ENCODE data around the gene AGBL3.
"Not testable (repeated sequence)": the region's sequence is repeated elsewhere in the genome, so short reads cannot be mapped to it uniquely, and the experiment has no call there.

AGBL3 gene

DNA sequence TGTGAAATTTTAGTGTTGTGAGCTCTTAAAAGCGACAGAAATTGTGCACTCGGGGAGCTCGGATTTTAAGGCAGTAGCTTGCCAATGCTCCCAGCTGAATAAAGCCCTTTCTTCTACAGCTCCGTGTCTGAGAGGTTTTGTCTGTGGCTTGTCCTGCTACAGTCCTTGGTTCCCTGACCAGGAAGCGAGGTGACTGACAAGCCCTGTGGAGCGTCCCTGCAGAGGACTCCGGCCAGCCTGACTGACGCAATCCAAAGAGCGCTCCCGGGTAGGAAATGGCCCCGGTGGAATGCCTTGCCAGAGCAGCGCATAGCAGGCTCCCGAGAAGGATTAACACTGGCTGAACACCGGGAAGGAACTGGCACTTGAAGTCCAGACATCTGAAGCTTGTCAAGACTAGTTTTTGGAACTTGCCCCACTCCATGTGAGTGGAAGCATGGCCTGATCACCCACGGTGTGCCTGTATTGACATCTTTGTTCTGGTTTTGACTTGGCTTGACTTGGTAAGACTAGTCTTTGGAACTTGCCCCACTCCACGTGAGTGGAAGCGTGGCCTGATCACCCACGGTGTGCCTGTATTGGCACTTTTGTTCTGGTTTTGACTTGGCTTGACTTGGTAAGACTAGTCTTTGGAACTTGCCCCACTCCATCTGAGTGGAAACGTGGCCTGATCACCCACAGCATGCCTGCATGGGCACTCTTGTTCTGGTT is 185.4 kb downstream of the AGBL3 start:
- Mint-ChIP-seq H3K27ac (peak overlapping the region; percentile 92), H3K4me3 (peak overlapping the region; percentile 93), H3K4me1 (peaks cover 41% of the 10 kb centered on the region)
- not testable (repeated sequence) for H3K27me3 Mint-ChIP-seq, H3K36me3 Mint-ChIP-seq, H3K9me3 Mint-ChIP-seq

DNA sequence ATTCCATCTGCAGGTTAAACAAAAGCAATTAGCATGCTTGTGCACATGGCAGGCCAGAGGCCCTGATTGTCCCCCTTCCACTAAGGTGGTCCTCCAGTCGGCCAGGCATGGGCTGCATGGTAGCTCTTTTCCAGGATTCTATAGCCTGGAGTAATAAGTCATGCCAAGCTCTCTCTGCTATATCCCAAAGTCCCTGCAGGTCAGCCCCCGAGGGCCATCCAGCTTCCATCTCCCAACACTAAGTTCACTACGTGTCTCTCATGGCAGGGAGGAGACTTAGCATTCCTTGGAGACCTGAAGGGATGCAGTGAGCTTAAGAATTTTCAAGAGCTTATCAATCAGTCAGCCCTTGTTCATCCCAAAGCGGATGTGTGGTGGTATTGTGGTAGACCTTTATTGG is 187.6 kb downstream of the AGBL3 start:
- H3K4me1 Mint-ChIP-seq = peaks cover 20% of the 10 kb centered on the region
- H3K4me3 Mint-ChIP-seq, H3K36me3 Mint-ChIP-seq, H3K27ac Mint-ChIP-seq, H3K9me3 Mint-ChIP-seq, H3K27me3 Mint-ChIP-seq: not testable (repeated sequence)

DNA sequence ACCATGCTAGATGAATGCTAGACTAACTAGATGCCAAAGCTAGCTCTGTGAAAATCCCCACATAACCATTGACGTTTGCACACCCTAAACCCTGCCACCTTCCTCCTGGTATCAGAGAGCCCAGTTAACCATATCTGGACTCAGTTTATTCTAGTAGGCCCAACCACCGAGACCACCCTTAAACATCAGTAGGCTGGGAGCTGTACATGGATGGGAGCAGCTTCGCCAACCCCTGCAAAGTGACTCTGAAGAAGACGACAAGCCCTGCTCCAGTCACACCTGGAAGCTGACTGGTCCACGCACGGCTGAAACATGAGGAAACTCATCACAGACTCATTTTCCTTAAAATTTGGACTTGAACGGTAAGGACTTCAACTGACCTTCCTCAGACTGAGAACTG is 188.6 kb downstream of the AGBL3 start:
- H3K4me3 Mint-ChIP-seq = no peak overlapping the region
- no peaks in the 10 kb centered on the region for H3K9me3 Mint-ChIP-seq
- H3K27me3 Mint-ChIP-seq = no peaks in the 10 kb centered on the region
- peaks cover 10% of the 10 kb centered on the region for H3K4me1 Mint-ChIP-seq
- peaks cover 9% of the 10 kb centered on the region for H3K36me3 Mint-ChIP-seq
- no peak overlapping the region for H3K27ac Mint-ChIP-seq

DNA sequence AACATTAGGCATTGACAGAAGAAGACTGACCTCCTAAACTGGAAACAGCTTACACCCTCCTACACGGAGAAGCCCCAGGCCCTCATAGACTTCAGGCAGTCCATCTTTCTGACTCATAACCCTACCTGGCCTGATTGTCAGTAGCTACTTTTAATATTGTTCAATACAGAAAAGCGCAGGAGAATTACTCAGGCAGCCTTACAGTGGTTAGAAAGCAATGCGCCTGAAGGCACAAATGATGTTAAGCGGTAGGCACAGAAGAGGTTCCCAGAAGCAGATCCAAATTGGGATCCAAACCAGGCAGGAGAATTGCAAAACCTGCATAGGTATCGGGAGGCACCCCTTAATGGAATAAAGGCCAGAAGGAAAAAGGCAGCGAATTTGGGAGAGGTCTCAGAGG is 189.6 kb downstream of the AGBL3 start:
- H3K4me3 Mint-ChIP-seq = no peak overlapping the region

DNA sequence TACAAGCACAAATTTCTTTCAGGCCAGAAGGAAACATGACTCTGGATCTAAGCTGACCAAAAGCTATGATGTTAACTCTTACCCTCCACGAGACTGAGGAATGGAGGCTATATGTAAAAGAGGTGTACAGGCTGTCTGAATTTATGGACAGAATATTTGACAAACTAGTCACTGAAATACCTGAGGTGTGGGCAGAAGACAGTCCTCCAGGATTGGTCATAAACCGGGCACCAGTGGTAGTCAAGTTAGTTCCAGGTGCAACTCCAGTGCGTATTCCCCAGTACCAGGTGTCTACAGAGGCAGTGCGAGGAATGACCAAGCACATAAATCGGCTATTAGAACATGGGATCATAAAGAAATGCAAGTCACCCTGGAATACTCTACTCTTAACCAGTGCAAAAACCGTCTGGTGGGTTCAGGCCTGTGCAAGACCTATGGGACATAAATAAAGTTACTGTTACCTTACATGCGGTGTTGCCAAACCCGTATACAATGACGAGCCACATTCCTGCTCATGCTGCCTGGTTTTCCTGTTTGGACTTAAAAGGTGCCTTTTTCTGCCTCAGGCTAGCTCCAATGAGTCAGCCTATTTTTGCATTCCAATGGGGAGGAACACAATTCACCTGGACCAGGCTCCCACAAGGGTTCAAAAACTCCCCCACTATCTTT is 190.9 kb downstream of the AGBL3 start:
- Mint-ChIP-seq H3K4me3 (no peak overlapping the region), H3K9me3 (peaks cover 6% of the 10 kb centered on the region), H3K36me3 (peaks cover 22% of the 10 kb centered on the region), H3K27me3 (no peaks in the 10 kb centered on the region), H3K4me1 (peaks cover 3% of the 10 kb centered on the region), H3K27ac (no peak overlapping the region)

More for the DNA sequence above, 189.6 kb downstream of the AGBL3 start:
- peaks cover 6% of the 10 kb centered on the region for H3K9me3 Mint-ChIP-seq
- H3K36me3 Mint-ChIP-seq = peaks cover 14% of the 10 kb centered on the region
- no peak overlapping the region for H3K27ac Mint-ChIP-seq
- peaks cover 8% of the 10 kb centered on the region for H3K4me1 Mint-ChIP-seq
- no peaks in the 10 kb centered on the region for H3K27me3 Mint-ChIP-seq

DNA sequence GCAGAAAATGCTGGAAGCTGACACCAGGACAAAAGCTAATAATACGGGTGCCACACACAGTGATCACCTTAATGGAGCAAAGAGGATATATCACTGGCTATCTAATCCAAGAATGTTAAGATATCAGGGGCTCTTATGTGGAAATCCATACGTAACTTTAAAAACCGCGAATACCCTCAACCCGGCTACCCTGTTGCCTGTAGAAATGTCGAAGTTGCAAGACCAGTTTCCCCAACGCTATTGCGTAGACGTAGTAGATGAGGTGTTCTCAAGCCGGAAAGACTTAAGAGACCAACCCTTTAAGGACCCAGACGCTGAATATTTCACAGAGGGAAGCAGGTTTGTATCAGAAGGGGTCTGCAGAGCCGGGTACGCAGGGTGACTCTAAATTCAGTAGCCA is 192.1 kb downstream of the AGBL3 start:
- Mint-ChIP-seq H3K4me1 (no peaks in the 10 kb centered on the region), H3K36me3 (peaks cover 29% of the 10 kb centered on the region), H3K4me3 (no peak overlapping the region), H3K27me3 (no peaks in the 10 kb centered on the region), H3K9me3 (peaks cover 7% of the 10 kb centered on the region), H3K27ac (no peak overlapping the region)

DNA sequence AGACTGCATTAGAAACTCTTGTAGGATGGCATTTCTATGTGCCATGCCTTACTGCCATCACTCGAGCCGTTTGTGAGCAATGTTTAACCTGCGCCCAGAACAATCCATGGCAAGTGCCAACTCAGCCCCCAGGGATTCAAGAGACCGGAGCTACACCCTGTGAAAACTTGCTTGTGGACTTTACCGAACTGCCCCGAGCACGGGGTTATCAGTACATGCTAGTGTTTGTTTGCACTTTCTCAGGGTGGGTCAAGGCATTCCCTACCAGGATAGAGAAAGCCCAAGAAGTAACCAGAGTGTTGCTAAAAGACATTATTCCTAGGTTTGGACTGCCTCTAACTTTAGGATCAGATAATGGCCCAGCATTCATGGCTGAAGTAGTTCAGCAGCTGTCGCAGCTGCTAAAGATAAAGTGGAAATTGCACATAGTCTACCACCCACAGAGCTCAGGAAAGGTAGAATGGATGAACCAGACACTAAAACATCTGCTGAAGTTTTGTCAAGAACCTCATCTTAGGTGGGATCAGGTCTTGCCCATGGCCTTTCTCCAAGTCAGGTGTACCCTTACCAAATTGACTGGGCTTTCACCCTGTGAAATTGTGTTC is 193.1 kb downstream of the AGBL3 start:
- Mint-ChIP-seq H3K4me1 (no peaks in the 10 kb centered on the region), H3K36me3 (peaks cover 40% of the 10 kb centered on the region), H3K27me3 (no peaks in the 10 kb centered on the region), H3K9me3 (peaks cover 11% of the 10 kb centered on the region), H3K27ac (no peak overlapping the region), H3K4me3 (no peak overlapping the region)

DNA sequence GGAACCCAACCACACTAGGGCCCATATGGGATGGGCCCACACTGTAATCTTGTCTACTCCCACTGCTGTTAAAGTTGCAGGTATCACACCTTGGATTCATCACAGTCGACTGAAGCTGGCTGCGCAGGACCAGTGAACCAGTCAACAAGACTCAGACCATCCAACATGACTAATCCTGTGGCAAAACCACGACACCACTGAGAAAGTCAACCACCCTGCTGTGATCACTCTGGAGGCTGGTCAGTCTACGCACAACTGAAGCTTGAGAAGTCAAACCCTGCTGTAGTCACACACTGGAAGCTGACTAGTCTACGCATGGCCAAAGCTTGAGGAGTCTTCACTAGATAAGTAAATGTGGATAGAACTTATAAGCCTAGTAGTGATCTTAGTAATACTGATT is 193.8 kb downstream of the AGBL3 start:
- Mint-ChIP-seq H3K9me3 (peaks cover 11% of the 10 kb centered on the region), H3K4me1 (no peaks in the 10 kb centered on the region), H3K27me3 (no peaks in the 10 kb centered on the region), H3K36me3 (peaks cover 42% of the 10 kb centered on the region), H3K27ac (no peak overlapping the region), H3K4me3 (no peak overlapping the region)

DNA sequence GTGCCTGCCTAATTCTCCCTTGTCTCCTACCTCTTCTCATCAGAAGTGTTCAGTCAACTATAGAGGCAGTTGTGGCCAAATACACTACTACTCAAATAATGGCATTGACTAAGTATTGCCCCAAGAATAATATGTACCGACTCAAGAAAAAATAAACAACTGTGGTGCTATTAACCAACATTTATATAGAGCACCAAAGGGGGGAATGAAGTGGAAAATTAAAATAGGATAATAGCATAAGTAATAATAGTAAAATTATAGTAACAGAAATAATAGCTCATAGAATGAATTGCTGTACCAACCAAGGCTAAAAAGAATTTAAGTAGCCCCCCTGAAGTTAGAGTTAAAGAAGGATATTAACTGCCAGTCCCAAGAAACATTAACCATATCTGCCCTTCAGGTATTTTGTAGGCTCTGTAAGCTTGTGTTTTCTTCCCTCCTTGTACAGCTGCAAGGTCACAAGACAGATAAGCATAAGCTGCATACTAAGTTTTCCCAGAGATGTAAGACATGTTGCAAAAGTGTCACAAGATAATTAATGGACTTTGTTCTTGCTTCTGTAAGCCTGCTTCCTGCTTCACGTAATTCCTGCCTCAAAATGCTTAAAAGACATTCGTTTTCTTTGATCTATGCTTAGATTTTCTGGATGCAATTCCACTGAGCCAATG is 195.1 kb downstream of the AGBL3 start:
- H3K9me3 Mint-ChIP-seq = peaks cover 11% of the 10 kb centered on the region
- no peaks in the 10 kb centered on the region for H3K27me3 Mint-ChIP-seq
- H3K27ac Mint-ChIP-seq = no peak overlapping the region
- H3K36me3 Mint-ChIP-seq = peaks cover 46% of the 10 kb centered on the region
- H3K4me1 Mint-ChIP-seq = no peaks in the 10 kb centered on the region
- H3K4me3 Mint-ChIP-seq = no peak overlapping the region

DNA sequence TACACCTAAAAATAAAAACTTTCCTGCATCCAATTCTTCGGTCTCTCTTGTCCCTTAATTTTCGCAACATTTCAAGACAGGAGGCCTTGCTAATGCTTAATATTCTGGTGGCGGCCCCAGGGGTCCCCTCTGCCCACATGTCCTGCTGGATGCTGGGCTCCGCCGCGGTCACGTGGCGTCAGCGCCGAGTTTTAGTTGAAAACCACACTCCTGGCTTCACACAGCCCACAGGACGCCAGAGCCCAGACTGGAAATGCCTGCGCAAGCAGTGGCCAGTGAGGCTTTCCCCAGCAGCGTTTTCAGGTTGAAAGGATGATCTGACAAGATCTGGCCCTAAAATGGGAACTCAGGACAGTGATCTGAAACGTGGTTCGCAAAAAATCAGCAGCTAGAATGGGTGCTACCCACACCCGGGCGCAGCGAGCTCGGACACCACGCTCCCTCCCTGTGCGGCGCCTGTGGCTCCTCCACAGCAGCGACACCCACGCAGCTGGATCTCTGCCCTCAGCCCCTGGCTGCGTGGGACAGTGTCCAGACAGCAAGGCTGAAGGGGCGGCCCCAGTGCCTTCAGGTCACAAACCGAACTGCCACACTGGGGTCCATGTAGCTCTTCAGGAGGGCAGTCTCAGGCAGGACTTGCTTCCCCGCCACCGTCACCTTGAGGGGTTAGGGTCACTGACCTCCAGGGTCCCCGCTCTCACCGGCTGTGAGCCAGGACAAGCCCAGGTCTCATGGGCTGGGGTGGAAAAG is 195.8 kb downstream of the AGBL3 start:
- Mint-ChIP-seq H3K27me3 (no peaks in the 10 kb centered on the region), H3K9me3 (peaks cover 11% of the 10 kb centered on the region), H3K36me3 (peaks cover 46% of the 10 kb centered on the region), H3K4me1 (no peaks in the 10 kb centered on the region), H3K4me3 (no peak overlapping the region), H3K27ac (no peak overlapping the region)

DNA sequence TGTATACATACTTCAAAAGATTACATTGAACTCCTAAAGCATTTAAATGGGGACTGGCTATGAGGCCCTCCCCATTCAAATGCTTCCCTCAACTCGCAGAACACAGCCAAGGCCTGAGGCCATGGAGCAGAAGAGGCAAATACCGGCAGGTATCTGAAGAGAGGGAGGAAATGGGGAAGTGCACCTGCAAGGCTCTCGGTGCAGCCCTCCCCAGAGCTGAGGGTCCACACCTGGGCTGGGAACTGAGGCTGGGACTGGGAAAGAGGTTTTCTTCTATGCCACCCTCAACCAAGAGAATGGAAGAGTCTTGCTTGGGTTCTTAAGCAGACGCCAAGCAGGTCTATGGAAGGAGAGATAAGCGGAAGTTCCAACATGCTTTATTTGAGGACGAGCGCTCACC is 197.2 kb downstream of the AGBL3 start:
- H3K36me3 Mint-ChIP-seq = peaks cover 51% of the 10 kb centered on the region
- peaks cover 11% of the 10 kb centered on the region for H3K9me3 Mint-ChIP-seq
- no peaks in the 10 kb centered on the region for H3K27me3 Mint-ChIP-seq
- no peak overlapping the region for H3K27ac Mint-ChIP-seq
- no peak overlapping the region for H3K4me3 Mint-ChIP-seq
- no peaks in the 10 kb centered on the region for H3K4me1 Mint-ChIP-seq

DNA sequence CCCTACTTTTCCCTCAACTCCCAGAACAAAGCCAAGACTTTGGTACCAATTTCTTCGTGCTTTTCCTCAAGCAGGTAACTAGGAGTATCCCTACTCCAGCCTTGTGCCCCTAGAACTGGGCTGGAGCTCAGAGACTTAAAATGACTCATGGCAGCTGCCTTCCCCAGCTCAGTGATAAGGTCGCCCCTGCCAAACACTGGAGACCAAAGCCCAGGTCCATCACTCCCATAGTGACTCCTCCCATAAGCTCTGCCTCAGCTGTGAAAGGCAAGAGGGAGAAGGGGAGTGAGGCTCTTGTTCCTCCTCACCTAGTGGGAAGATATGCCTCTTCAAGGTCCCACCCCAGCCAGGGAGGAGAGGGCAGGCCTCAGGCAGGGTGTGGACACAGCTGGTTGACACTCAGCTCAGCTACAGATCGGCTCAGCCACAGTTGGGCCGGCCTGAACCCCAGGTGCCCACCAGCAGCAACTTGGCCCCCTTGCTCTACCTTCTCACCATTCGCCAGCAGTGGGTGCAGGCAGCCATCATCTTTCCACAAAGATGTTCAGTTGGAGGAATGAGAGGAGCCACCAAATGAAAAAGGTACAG is 198.0 kb downstream of the AGBL3 start:
- Mint-ChIP-seq H3K9me3 (peaks cover 11% of the 10 kb centered on the region), H3K36me3 (peaks cover 45% of the 10 kb centered on the region), H3K4me1 (no peaks in the 10 kb centered on the region), H3K27me3 (no peaks in the 10 kb centered on the region), H3K27ac (no peak overlapping the region), H3K4me3 (no peak overlapping the region)
